Activated effector memory CD4-positive, alpha-beta T cell treated with Interleukin-2 at 50 U/mL for 16 hours (primary cell): ENCODE measurements around the gene TTC21B.
"Not testable (repeated sequence)": the region's sequence is repeated elsewhere in the genome, so short reads cannot be mapped to it uniquely, and the experiment has no call there.

Source experiments
- DNase-seq: peaks from one replicate; pipeline ENCODE4 v3.0.0-alpha.2; 2020

TTC21B gene

GRCh38 chr2:165877565-165878550 lies 75.7 kb downstream of the TTC21B start:
- no peak for DNase-seq

GRCh38 chr2:165876712-165877111 lies 76.9 kb downstream of the TTC21B start:
- DNase-seq: no peak

GRCh38 chr2:165876269-165876668 lies 77.3 kb downstream of the TTC21B start:
- DNase-seq: no peak

GRCh38 chr2:165874445-165875039 lies 79.0 kb downstream of the TTC21B start:
- DNase-seq: no peak

GRCh38 chr2:165872101-165872791 lies 81.3 kb downstream of the TTC21B start:
- DNase-seq: no peak

DNA sequence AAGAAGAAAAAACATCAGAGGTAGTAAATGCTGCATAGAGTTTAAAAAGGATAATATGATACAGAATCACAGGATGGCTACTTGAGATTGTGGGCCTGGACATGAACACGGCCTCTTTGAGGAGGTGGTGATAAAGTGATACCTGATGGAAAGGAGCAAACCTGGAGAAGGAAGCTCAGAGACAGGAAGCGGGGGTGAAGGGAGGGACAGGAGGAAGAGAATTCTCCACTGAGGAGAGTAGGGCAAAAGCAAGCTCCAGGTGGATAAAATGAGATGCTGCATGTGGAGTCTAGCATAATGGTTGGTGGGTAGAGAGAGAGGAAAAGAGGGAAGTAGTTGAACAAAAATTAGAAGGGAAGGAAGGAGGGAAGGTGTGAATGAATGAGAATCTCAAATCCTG lies 82.6 kb downstream of the TTC21B start:
- DNase-seq: no peak

DNA sequence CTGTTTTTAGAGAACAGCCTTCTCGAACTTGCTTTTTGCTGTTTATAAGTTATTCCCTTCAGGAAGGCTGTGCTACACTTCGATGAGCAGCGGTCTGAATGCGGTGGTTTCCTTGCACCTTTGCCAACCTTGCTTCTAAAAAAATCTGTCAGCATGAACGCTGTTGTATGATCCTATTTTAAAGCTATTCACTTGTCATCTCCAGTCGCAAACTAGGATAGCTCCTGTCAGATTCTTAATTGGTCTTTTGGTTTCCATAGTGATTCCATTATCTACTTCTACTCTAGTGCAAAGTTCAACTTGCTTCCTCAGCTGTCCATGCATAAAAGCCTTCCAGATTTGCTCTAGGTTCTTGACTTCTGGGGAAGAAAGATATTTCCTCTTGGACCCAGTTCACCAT lies 83.2 kb downstream of the TTC21B start:
- DNase-seq: no peak

DNA sequence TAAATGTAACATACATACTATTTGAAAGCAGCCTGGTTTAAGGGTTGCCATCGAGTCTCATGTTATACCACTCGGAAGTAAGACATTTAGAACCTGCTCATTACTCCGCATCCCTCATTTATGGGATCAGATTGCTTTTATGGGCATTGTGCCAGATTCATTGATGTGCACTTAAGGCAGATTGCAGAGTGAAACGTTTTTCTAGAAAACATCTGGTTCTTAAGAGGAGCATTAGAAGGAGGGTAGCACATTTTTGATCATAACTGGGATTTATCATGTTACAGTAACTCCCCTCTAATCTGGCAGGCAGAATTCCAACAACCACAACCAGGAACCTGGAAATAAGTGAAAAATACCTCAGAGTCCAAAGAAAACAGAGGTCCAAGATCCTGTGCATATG lies 85.4 kb downstream of the TTC21B start:
- DNase-seq: no peak

DNA sequence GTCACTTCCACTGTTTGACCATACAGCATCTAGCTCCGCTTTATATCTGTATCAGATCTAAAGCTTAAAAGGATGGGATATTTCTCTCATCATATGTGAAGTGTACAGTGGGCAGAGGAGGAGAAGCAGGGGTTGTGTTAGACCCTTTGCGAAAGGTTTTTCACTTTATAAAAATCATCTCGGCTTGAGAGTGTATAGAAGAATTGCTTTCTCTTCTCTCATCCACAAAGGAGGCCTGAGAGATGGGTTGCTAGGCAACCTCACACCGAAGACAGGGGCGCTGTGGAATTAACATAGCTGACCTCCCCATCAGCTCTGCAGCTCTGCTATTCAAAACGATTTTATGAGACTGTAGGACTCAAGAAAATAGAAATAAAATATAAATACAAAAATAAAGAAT lies 89.3 kb downstream of the TTC21B start:
- DNase-seq: no peak

- DNase-seq: no peak
Observed at GRCh38 chr2:165863810-165864261, 89.7 kb downstream of the TTC21B start.

- not testable (repeated sequence) for DNase-seq
Observed at GRCh38 chr2:165861083-165861482, 92.5 kb downstream of the TTC21B start.

DNA sequence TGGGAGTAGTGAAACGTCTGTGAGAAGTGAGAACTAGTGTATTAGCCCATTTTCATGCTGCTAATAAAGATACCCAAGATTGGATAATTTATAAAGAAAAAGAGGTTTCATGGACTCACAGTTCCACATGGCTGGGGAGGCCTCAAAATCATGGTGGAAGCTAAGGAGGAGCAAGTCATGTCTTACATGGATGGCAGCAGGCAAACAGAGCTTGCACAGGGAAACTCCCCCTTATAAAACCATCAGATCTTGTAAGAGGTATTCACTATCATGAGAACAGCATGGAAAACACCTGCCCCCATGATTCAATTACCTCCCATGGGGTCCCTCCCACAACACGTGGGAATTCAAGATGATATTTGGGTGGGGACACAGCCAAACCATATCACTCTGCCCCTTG lies 93.9 kb downstream of the TTC21B start:
- DNase-seq: not testable (repeated sequence)

DNA sequence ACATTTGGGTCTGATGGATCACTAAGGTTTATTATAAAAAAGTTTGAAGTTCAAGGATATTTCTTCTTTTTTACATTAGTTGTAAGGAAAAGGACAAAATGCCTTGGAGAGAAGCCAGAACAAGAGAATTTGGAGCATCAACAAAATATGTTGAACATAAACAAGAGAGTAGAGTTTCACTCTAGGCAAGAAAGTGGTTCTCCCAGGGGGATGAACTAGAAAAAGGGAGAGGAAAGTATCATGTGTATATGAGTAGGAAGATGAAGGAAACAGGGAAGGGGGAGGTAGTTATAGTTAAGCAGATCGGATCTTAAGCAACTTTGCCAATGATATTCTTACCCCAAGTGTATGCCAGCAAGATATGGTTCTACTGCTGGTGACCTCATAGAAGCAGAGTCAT lies 95.7 kb downstream of the TTC21B start:
- DNase-seq: no peak

DNA sequence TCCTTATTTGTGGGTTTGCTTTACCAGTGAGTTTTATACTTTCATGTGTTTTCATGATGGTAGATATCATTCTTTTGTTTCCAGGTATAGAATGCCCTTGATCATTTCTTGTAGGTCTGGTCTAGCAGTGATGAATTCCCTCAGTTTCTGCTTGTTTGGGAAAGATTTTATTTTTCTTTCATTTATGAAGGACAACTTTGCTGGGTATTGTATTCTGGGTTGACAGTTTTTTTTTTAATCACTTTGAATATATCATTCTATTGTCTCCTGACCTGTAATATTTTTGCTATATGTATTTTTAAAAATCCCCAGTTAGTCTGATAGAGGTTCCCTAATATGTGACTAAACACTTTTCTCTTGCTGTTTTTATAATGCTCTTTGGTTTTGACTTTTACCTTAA lies 101.2 kb downstream of the TTC21B start:
- no peak for DNase-seq

- DNase-seq: no peak
Observed at GRCh38 chr2:165847001-165847400, 106.6 kb downstream of the TTC21B start.

DNA sequence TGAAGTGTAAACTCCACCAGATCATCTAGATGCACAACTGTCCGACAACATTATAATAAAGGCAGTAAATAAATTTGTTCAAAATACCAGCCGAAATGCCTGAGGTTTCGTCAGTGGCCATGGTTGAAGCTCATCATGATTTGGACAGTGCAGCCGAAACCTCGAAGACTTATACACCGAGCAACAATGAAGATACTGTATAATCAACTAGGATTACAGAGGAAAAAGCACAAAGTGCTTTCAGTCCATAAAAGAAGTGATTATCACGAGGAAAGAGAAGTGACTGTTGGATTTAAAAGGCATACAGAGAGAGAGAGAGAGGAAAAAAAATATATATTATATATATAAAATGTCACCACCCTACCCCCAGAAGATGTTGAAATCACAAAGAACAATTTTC lies 107.5 kb downstream of the TTC21B start:
- DNase-seq: no peak

DNA sequence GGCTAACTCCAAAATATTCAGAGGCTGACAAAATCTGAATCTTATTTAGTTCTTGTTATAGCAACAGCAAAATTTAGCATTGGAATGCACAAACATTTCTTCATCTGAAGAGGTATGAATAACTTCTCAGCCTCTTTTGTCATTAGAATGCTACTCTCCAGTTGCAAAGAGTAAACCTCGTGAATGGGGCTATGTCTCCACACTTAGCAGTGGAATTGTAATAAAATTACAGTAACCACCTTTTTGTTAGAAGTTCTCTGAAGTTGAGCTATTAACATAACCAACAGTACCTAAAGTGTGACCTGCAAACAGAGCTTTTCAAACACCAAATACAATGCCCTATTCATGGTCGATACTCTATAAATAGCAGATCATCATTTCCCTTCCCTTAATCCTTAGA lies 109.4 kb downstream of the TTC21B start:
- DNase-seq: no peak

GRCh38 chr2:165843351-165843750 lies 110.2 kb downstream of the TTC21B start:
- no peak for DNase-seq

DNA sequence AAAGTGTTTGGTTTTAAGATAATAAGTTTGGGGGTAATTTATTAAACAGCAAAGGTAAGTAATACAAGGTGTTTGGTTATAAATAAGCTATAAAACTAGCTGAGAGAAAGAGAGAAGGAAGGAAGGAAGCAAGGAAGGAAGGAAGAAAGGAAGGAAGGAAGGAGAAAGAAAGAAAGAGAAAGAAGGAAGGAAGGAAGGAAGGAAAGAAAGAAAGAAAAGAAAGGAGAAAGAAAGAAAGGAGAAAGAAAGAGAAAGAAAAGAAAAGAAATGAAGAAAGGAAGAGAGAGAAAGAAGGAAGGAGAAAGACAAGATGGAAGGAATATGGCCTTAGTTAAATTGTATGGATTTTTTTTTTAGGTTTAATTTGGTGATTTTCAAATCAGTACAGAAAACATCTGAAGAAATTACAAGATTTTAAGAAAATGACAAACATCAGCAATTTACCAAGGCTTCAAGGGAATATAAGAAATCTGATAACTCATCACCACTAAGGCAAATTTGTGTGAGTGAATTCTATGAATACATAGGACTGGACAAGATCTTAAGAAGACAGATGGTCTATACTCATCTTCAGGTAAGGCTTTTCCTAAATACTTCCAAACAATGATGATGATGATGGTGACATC lies 113.1 kb downstream of the TTC21B start:
- DNase-seq: no peak

- DNase-seq: no peak
Observed at GRCh38 chr2:165839610-165840009, 114.0 kb downstream of the TTC21B start.

- DNase-seq: no peak
Observed at GRCh38 chr2:165837122-165837521, 116.5 kb downstream of the TTC21B start.

GRCh38 chr2:165835363-165835762 lies 118.2 kb downstream of the TTC21B start:
- DNase-seq: no peak

DNA sequence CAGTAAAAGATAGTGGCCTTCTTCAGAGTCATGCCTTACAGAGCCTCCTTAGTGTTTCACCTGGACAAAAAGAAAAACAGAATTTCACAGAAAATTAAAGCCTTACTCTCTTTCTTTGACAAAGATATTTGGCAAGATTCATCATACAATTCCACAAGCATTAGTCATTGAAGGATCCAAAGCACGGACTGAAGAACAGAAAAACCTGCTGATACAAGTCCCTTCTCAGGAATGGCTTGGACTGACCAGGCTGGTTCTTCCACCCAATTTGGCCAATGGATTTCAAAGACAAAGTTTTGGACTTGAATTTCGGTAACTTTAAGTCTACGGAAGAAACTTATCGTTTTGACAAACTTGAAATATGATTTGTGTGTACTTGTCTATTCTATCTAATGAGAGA lies 120.4 kb downstream of the TTC21B start:
- no peak for DNase-seq
